Nephron (organoid): ENCODE results near the gene THSD4.
"Not testable (repeated sequence)": the region's sequence is repeated elsewhere in the genome, so short reads cannot be mapped to it uniquely, and the experiment has no call there.

Source experiments
- H3K27ac Mint-ChIP-seq, 3 experiments: 2 replicates each; pipeline ENCODE4 v1.8.0; 2020; ENCODE audit warnings: mixed read lengths in 3 of 3, mild to moderate bottlenecking in 2 of 3, moderate library complexity in 1 of 3
- H3K27me3 Mint-ChIP-seq: 2 replicates; pipeline ENCODE4 v1.8.0; 2021; ENCODE audit warnings: low read depth, mild to moderate bottlenecking, moderate library complexity, mixed read lengths
- H3K36me3 Mint-ChIP-seq: 2 replicates; pipeline ENCODE4 v1.8.0; 2020; ENCODE audit warnings: low read depth, mixed read lengths
- H3K4me1 Mint-ChIP-seq: 2 replicates; pipeline ENCODE4 v1.8.0; 2020; ENCODE audit warnings: mixed read lengths
- H3K4me3 Mint-ChIP-seq, 3 experiments: 2 replicates each; pipeline ENCODE4 v1.8.0; 2020; ENCODE audit warnings: mild to moderate bottlenecking in 3 of 3, mixed read lengths in 3 of 3, moderate library complexity in 2 of 3
- H3K9me3 Mint-ChIP-seq: 2 replicates; pipeline ENCODE4 v1.8.0; 2020; ENCODE audit warnings: mixed read lengths
- CTCF ChIP-seq, 3 experiments: fragments of 200-600 bp; sonication (generic); IDR thresholded peaks; one replicate each; pipeline ENCODE4 v1.5.0; 2021; ENCODE audit warnings: antibody characterized with exemption in 3 of 3; ENCODE audit not compliant: unreplicated experiment in 3 of 3

Gene THSD4

DNA sequence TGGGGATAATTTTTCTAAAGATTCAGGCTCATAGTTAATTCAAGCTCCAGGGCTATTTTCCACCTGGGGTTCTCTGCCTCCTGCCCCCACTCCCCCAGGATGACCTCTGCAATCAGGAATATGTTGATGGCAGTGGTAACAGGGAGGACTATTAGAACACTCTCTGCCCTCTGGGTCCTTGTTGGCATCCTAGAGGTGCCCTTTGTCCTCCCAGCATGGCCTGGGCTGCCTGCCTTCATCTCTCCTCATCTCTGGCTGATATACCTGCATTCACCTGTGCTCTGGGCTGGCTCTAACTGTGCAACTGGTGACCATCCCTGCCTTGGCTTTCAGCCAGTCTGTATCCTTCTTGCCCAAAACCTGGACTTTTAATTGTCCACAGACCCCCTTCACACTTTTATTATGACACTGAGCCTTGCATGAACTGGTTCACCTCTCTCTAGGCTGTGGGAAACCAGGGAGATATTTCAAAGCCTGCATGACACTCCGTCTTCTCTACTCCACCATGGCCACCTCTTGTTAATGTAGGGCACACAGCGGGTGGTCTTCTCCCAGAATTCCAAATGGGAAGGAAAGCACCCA, 199.8 kb downstream of the THSD4 start:
- Mint-ChIP-seq H3K27me3 (peaks cover 7% of the 10 kb centered on the region), H3K9me3 (peaks cover 6% of the 10 kb centered on the region), H3K36me3 (no peaks in the 10 kb centered on the region), H3K4me3 (no peak overlapping the region), H3K4me1 (no peaks in the 10 kb centered on the region), H3K27ac (no peak overlapping the region)
- no peak for TF ChIP-seq CTCF (IDR thresholded peaks at IDR 0.05; ENCODE audit: unreplicated experiment in 3 of 3)

GRCh38 chr15:71316911-71317310, 201.6 kb downstream of the THSD4 start:
- TF ChIP-seq CTCF (IDR thresholded peaks at IDR 0.05; ENCODE audit: unreplicated experiment in 3 of 3): no peak
- Mint-ChIP-seq H3K4me3 (no peak overlapping the region), H3K9me3 (peaks cover 6% of the 10 kb centered on the region), H3K4me1 (no peaks in the 10 kb centered on the region), H3K27me3 (peaks cover 7% of the 10 kb centered on the region), H3K36me3 (no peaks in the 10 kb centered on the region), H3K27ac (no peak overlapping the region)

GRCh38 chr15:71319424-71319823, 204.2 kb downstream of the THSD4 start:
- not testable (repeated sequence) for H3K27ac Mint-ChIP-seq, H3K4me3 Mint-ChIP-seq, H3K27me3 Mint-ChIP-seq, H3K36me3 Mint-ChIP-seq, H3K9me3 Mint-ChIP-seq, H3K4me1 Mint-ChIP-seq

GRCh38 chr15:71319935-71320334, 204.7 kb downstream of the THSD4 start:
- TF ChIP-seq CTCF (IDR thresholded peaks at IDR 0.05; ENCODE audit: unreplicated experiment in 3 of 3): no peak
- H3K4me3 Mint-ChIP-seq: no peak overlapping the region

GRCh38 chr15:71323082-71323481, 207.8 kb downstream of the THSD4 start:
- Mint-ChIP-seq H3K9me3 (no peaks in the 10 kb centered on the region), H3K27ac (peak overlapping the region in 1 of 3 experiments; percentile 7), H3K36me3 (no peaks in the 10 kb centered on the region), H3K27me3 (peaks cover 3% of the 10 kb centered on the region), H3K4me3 (no peak overlapping the region), H3K4me1 (peaks cover 5% of the 10 kb centered on the region)
- TF ChIP-seq CTCF (IDR thresholded peaks at IDR 0.05; ENCODE audit: unreplicated experiment in 3 of 3): no peak

More at GRCh38 chr15:71319935-71320334, 204.7 kb downstream of the THSD4 start:
- Mint-ChIP-seq H3K27ac (no peak overlapping the region), H3K9me3 (peaks cover 6% of the 10 kb centered on the region), H3K36me3 (no peaks in the 10 kb centered on the region), H3K4me1 (peaks cover 5% of the 10 kb centered on the region), H3K27me3 (peaks cover 7% of the 10 kb centered on the region)

- TF ChIP-seq CTCF (IDR thresholded peaks at IDR 0.05; ENCODE audit: unreplicated experiment in 3 of 3): no peak
- Mint-ChIP-seq H3K4me3 (no peak overlapping the region), H3K4me1 (peaks cover 5% of the 10 kb centered on the region), H3K27ac (peak overlapping the region in 1 of 3 experiments; percentile 7), H3K9me3 (no peaks in the 10 kb centered on the region), H3K36me3 (no peaks in the 10 kb centered on the region), H3K27me3 (peaks cover under 1% of the 10 kb centered on the region)
Observed at GRCh38 chr15:71323584-71323983, 208.3 kb downstream of the THSD4 start.
